Astrocyte (in vitro differentiated cells and primary cell): ENCODE measurements around the gene EDEM3.

Experiments used
- EZH2 ChIP-seq: IDR thresholded peaks from 2 replicates; pipeline ENCODE4 v1.6.1; 2012; ENCODE audit warnings: mild to moderate bottlenecking, low read length, inconsistent platforms; ENCODE audit not compliant: insufficient read depth
- TF ChIP-seq, protein P1 (sequence below): IDR thresholded peaks from 2 replicates; pipeline ENCODE4 v1.5.1; 2011; ENCODE audit warnings: low read depth, mild to moderate bottlenecking, inconsistent platforms, low read length, moderate library complexity; ENCODE audit not compliant: insufficient read depth

DNA sequence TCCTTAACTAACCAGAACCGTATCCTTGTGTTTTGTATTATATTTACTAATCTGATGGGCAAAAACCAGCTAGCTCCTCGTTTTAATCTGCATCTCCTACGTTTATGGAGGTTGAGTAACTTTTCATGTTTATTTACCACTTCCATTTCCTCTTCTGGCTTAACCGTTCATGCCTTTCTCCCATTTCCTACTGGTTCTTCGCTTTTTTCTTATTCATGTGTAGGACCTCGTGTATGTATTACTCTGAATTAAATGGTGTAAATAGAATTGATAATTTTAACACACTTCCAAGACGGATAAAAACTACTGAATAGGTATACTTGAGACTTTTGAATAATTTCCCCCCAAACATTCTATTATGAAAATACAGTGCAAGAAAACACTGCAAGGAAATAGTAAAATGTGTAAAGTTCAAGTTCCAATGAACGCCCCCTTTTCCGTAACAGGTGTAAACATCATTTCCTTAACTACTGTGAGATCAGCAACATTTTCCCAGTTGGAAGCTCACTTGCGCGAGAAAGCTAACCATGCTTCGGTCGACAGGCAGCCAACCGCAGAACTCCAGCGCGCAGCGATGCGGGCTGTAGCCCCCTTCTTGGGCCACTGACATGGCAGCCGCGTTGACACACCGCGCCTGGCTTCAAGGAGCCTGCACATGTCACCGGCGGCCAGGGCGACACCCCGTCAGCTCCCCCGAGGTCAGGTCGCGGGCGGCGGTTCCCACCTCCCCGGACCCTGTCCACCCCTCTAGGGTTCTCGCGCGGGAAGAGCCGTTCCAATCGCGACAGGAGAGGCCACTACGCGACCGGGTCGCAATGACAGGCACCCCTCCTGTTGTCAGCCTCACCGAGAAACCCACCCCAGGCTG is 816 bp downstream of the EDEM3 start:
- TF ChIP-seq, protein P1, sequence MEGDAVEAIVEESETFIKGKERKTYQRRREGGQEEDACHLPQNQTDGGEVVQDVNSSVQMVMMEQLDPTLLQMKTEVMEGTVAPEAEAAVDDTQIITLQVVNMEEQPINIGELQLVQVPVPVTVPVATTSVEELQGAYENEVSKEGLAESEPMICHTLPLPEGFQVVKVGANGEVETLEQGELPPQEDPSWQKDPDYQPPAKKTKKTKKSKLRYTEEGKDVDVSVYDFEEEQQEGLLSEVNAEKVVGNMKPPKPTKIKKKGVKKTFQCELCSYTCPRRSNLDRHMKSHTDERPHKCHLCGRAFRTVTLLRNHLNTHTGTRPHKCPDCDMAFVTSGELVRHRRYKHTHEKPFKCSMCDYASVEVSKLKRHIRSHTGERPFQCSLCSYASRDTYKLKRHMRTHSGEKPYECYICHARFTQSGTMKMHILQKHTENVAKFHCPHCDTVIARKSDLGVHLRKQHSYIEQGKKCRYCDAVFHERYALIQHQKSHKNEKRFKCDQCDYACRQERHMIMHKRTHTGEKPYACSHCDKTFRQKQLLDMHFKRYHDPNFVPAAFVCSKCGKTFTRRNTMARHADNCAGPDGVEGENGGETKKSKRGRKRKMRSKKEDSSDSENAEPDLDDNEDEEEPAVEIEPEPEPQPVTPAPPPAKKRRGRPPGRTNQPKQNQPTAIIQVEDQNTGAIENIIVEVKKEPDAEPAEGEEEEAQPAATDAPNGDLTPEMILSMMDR: no peak
- no peak for TF ChIP-seq EZH2
